ENCODE data around the gene SYT1.

DNA sequence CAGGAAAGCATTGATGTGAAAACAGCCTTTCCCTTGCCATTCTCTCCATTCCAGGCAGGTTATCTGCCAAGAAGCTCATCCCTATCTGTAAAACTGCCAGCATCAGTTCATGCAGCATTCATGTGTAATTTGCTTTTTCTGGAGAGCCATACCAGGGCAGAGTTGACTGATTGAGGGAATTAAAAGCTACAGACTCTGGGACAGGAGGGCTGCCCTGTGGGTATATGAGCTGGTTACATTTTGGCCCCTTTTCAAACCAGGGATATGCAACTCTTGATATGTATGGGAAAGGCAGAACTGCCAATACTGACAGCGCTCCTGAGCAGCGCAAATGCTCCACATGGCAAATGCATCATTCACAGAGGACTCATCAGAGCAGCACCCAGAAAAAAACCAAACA is 53.7 kb downstream of the SYT1 start:
- no peak for TF ChIP-seq ZFX (IDR thresholded peaks at IDR 0.05)
- no peak for TF ChIP-seq EZH2 (IDR thresholded peaks at IDR 0.05)
- TF ChIP-seq ZNF274 (IDR thresholded peaks at IDR 0.05; ENCODE audit: low read depth, low read length), result no peak
- TF ChIP-seq RAD21 (IDR thresholded peaks at IDR 0.05; ENCODE audit: low read depth), result no peak

Data from HCT116 (cell line).